Panc1 (cell line): ENCODE measurements around the gene MYPN. TPM values are rescaled to one million over a fixed set of nuclear protein-coding genes. Genes with fewer than 3 reads are reported as not detected.

Source experiments
- ATAC-seq: fragments of 200-7000 bp; cut with Tn5 transposase; 2 replicates; pipeline ENCODE4 v1.9.1; 2020; ENCODE audit warnings: mild to moderate bottlenecking, moderate library complexity
- BruUV-seq: library from RNA; stranded (reverse); fragments of 400-500 nt; replicated peaks from 2 replicates; lab custom pipeline; 2021; lab: Mats Ljungman, UMichigan
- CTCF ChIA-PET: fragments of 300-600 bp; sonication (Branson Sonifier 250); formaldehyde crosslinking; loops from one replicate; lab custom pipeline; 2022; ENCODE audit warnings: antibody characterized with exemption; lab: Charles Lee
- POLR2A ChIA-PET: fragments of 300-600 bp; sonication (Branson Sonifier 250); formaldehyde crosslinking; loops from one replicate; lab custom pipeline; 2022; ENCODE audit warnings: antibody characterized with exemption; lab: Charles Lee
- DNase-seq: peaks from one replicate; pipeline ENCODE4 v3.0.0-alpha.2; 2010; ENCODE audit warnings: low read depth, low spot score
- H3K27ac ChIP-seq: 2 replicates; pipeline ENCODE4 v1.5.1; 2011; ENCODE audit warnings: mild to moderate bottlenecking, low read length, inconsistent platforms
- H3K27me3 ChIP-seq: fragments of 200-500 bp; sonication (Bioruptor generic); 2 replicates; pipeline ENCODE4 v1.6.0; 2014; ENCODE audit warnings: low read length, inconsistent platforms; ENCODE audit not compliant: control insufficient read depth, insufficient read depth
- H3K36me3 ChIP-seq: fragments of 200-500 bp; sonication (Bioruptor generic); 2 replicates; pipeline ENCODE4 v1.5.1; 2014; ENCODE audit warnings: inconsistent platforms, mild to moderate bottlenecking, low read length, moderate library complexity; ENCODE audit not compliant: control insufficient read depth, insufficient read depth
- H3K4me1 ChIP-seq: 2 replicates; pipeline ENCODE4 v1.5.1; 2011; ENCODE audit warnings: inconsistent platforms, mild to moderate bottlenecking, low read length, moderate library complexity; ENCODE audit not compliant: control insufficient read depth, insufficient read depth
- H3K4me3 ChIP-seq, 2 experiments: 2 replicates each; pipeline ENCODE4 v1.5.1; 2011 to 2012; ENCODE audit warnings: low read depth in 2 of 2, low read length in 2 of 2, mild to moderate bottlenecking in 2 of 2, inconsistent platforms in 1 of 2, moderate library complexity in 1 of 2
- H3K9me3 ChIP-seq: fragments of 200-500 bp; sonication (Bioruptor generic); 2 replicates; pipeline ENCODE4 v1.5.1; 2014; ENCODE audit warnings: low read depth, mild to moderate bottlenecking, inconsistent platforms, low read length, moderate library complexity; ENCODE audit not compliant: control insufficient read depth, insufficient read depth
- CTCF ChIP-seq: fragments of 450-650 bp; IDR thresholded peaks from 2 replicates; pipeline ENCODE4 v1.5.1; 2017; ENCODE audit warnings: mild to moderate bottlenecking
- POLR2AphosphoS5 ChIP-seq: IDR thresholded peaks from 2 replicates; pipeline ENCODE4 v1.6.1; 2012; ENCODE audit warnings: mild to moderate bottlenecking, low read depth, low read length, moderate library complexity
- REST ChIP-seq, 2 experiments: IDR thresholded peaks; 2 replicates each; pipeline ENCODE4 v1.6.1; 2011 to 2012; ENCODE audit warnings: low read depth in 2 of 2, control low read depth in 1 of 2, low read length in 1 of 2, mild to moderate bottlenecking in 1 of 2, moderate library complexity in 1 of 2; ENCODE audit not compliant: insufficient read depth in 1 of 2
- SIN3A ChIP-seq: IDR thresholded peaks from 2 replicates; pipeline ENCODE4 v1.6.1; 2012; ENCODE audit warnings: low read depth, mild to moderate bottlenecking, low read length, moderate library complexity, borderline replicate concordance; ENCODE audit not compliant: insufficient read depth
- TCF7L2 ChIP-seq: IDR thresholded peaks from 2 replicates; pipeline ENCODE4 v1.6.1; 2011; ENCODE audit warnings: mild to moderate bottlenecking, low read depth, low read length, inconsistent platforms
- in situ Hi-C: cut with HindIII; loops from 2 replicates; pipeline ENCODE4 v1.10.0; 2016; ENCODE audit warnings: low sequenced_read_pairs, low pct_unique_long_range_greater_than_20kb
- intact Hi-C: fragments of 100-400 bp; cut with micrococcal nuclease; formaldehyde crosslinking; loops from one replicate; pipeline ENCODE4 v1.10.0; 2022; ENCODE audit not compliant: unreplicated experiment
- total RNA-seq: library from RNA; stranded (reverse); gene quantifications from one replicate; pipeline ENCODE4 v1.2.1, GENCODE V29; 2021; ENCODE audit not compliant: unreplicated experiment

The MYPN gene
- total RNA-seq, 1 experiment from 2014 or later: 39.1 TPM

GRCh38 chr10:68221196-68221595 is 111.9 kb downstream of the MYPN start:
- DNase-seq (no peak), ATAC-seq (no peak)
- Histone ChIP-seq H3K27ac (no peak overlapping the region), H3K4me1 (peaks cover 10% of the 10 kb centered on the region; the same call in 1 of the 2 replicates), H3K36me3 (no peaks in the 10 kb centered on the region), H3K9me3 (no peaks in the 10 kb centered on the region), H3K27me3 (no peaks in the 10 kb centered on the region), H3K4me3 (no peak overlapping the region)
- TF ChIP-seq TCF7L2 (no peak), POLR2AphosphoS5 (no peak)
- ChIA-PET POLR2A (no interaction called here), CTCF (no interaction called here)
- intact Hi-C loops (no loop called here), in situ Hi-C loops (no loop called here)
- BruUV-seq: no TSS peak

- ATAC-seq: 0 out of 2 replicates have a peak, but pooled peaks have one; percentile 27
- intact Hi-C loops: no loop called here
- no peak for DNase-seq
- CTCF ChIA-PET: no interaction called here
- POLR2A ChIA-PET: no interaction called here
- no peaks in the 10 kb centered on the region for H3K27me3 ChIP-seq
- in situ Hi-C loops: no loop called here
- TF ChIP-seq CTCF (no peak), SIN3A (no peak), POLR2AphosphoS5 (no peak), REST (IDR thresholded peaks at IDR 0.05; ENCODE audit: insufficient read depth in 1 of 2, low read depth in 2 of 2, low read length in 1 of 2) (no peak), TCF7L2 (no peak)
- H3K9me3 ChIP-seq: no peaks in the 10 kb centered on the region
- BruUV-seq: no TSS peak
- H3K36me3 ChIP-seq: no peaks in the 10 kb centered on the region
- no peak overlapping the region for H3K4me3 ChIP-seq
- H3K4me1 ChIP-seq: peaks cover 10% of the 10 kb centered on the region; the same call in 1 of the 2 replicates
- no peak overlapping the region for H3K27ac ChIP-seq
Observed at GRCh38 chr10:68222391-68222790, 113.1 kb downstream of the MYPN start.

- DNase-seq (no peak), ATAC-seq (peak; percentile 70)
- no peaks in the 10 kb centered on the region for H3K27me3 ChIP-seq
- no peak for TF ChIP-seq SIN3A
- TF ChIP-seq CTCF: peak; percentile 47
- no peak for TF ChIP-seq TCF7L2
- no peak for TF ChIP-seq POLR2AphosphoS5
- peaks cover 10% of the 10 kb centered on the region; the same call in 1 of the 2 replicates for H3K4me1 ChIP-seq
- no peaks in the 10 kb centered on the region for H3K9me3 ChIP-seq
- CTCF ChIA-PET: interaction anchor here (0.5 kb wide), 1 partner anchor 319 kb away, joined by 3 read pairs; no protein-coding TSS in a partner anchor
- no peaks in the 10 kb centered on the region for H3K36me3 ChIP-seq
- POLR2A ChIA-PET: no interaction called here
- no peak overlapping the region for H3K27ac ChIP-seq
- no peak overlapping the region for H3K4me3 ChIP-seq
- BruUV-seq: no TSS peak
- intact Hi-C loops: no loop called here
- in situ Hi-C loops: no loop called here
Observed at GRCh38 chr10:68223535-68224165, 114.4 kb downstream of the MYPN start.
